GM19240 (cell line): ENCODE measurements around the gene KRTAP27-1.

Source experiments
- DNase-seq: peaks from one replicate; pipeline ENCODE4 v3.0.0; 2011; ENCODE audit warnings: low spot score; ENCODE audit not compliant: insufficient read length

The KRTAP27-1 gene

GRCh38 chr21:30337276-30337744 is at the start of gene KRTAP27-1:
Gene KRTAP27-1, minus strand, starts transcription at chr21:30337694. Its CDS starts 26 bp downstream, at chr21:30337668.
- DNase-seq = no peak

- DNase-seq = no peak
Observed at GRCh38 chr21:30382201-30382600, 44.7 kb upstream of the KRTAP27-1 start.

GRCh38 chr21:30372139-30372770 is 34.8 kb upstream of the KRTAP27-1 start, which contains the start of gene KRTAP13-2:
Gene KRTAP13-2, minus strand, starts transcription at chr21:30372271. Its CDS starts 58 bp downstream, at chr21:30372213.
- no peak for DNase-seq

GRCh38 chr21:30355906-30356305 is 18.4 kb upstream of the KRTAP27-1 start:
- no peak for DNase-seq

- DNase-seq = no peak
Observed at GRCh38 chr21:30354308-30355005, 17.0 kb upstream of the KRTAP27-1 start.

GRCh38 chr21:30351534-30351933 is 14.0 kb upstream of the KRTAP27-1 start:
- DNase-seq = no peak

- no peak for DNase-seq
Observed at GRCh38 chr21:30349572-30349971, 12.1 kb upstream of the KRTAP27-1 start.

GRCh38 chr21:30348506-30348905 is 11.0 kb upstream of the KRTAP27-1 start, which contains the start of gene KRTAP23-1:
Gene KRTAP23-1, minus strand, starts transcription at chr21:30348606. Its CDS starts 0 bp downstream, at chr21:30348606.
- DNase-seq = no peak

GRCh38 chr21:30345014-30345413 is 7.5 kb upstream of the KRTAP27-1 start:
- no peak for DNase-seq

- no peak for DNase-seq
Observed at GRCh38 chr21:30340714-30341573, 3.5 kb upstream of the KRTAP27-1 start.

GRCh38 chr21:30338717-30339116 is 1.2 kb upstream of the KRTAP27-1 start:
- no peak for DNase-seq

- no peak for DNase-seq
Observed at GRCh38 chr21:30337772-30338171, 278 bp upstream of the KRTAP27-1 start.

- no peak for DNase-seq
Observed at GRCh38 chr21:30336596-30336995, 898 bp downstream of the KRTAP27-1 start.

- no peak for DNase-seq
Observed at GRCh38 chr21:30333736-30334135, 3.8 kb downstream of the KRTAP27-1 start.

- no peak for DNase-seq
Observed at GRCh38 chr21:30332681-30333080, 4.8 kb downstream of the KRTAP27-1 start.

- no peak for DNase-seq
Observed at GRCh38 chr21:30329203-30329875, 8.2 kb downstream of the KRTAP27-1 start.

GRCh38 chr21:30326390-30326789 is 11.1 kb downstream of the KRTAP27-1 start:
- DNase-seq = no peak

GRCh38 chr21:30320215-30320614 is 17.3 kb downstream of the KRTAP27-1 start, which contains the start of gene KRTAP26-1:
Gene KRTAP26-1, minus strand, starts transcription at chr21:30320315. Its CDS starts 280 bp downstream, at chr21:30320035.
- DNase-seq = no peak

GRCh38 chr21:30315701-30316100 is 21.8 kb downstream of the KRTAP27-1 start:
- DNase-seq = no peak

- no peak for DNase-seq
Observed at GRCh38 chr21:30306884-30307283, 30.6 kb downstream of the KRTAP27-1 start.

- no peak for DNase-seq
Observed at GRCh38 chr21:30305136-30305535, 32.4 kb downstream of the KRTAP27-1 start.
